GM23338 (cell line): ENCODE results near the gene JAKMIP1. TPM values are rescaled to one million over a fixed set of nuclear protein-coding genes. Genes with fewer than 3 reads are reported as not detected.

ENCODE experiments used
- ATAC-seq: fragments of 200-7000 bp; cut with Tn5 transposase; 3 replicates; pipeline ENCODE4 v1.9.1; 2020
- DNase-seq: peaks from one replicate; pipeline ENCODE4 v3.0.0-alpha.2; 2015; ENCODE audit warnings: low spot score
- H2AFZ ChIP-seq: fragments of 200-600 bp; sonication (generic); 2 replicates; pipeline ENCODE4 v1.8.0; 2016; ENCODE audit warnings: antibody characterized with exemption, mild to moderate bottlenecking, moderate library complexity
- H3F3A ChIP-seq: fragments of 200-600 bp; sonication (generic); replicated peaks from 2 replicates; pipeline ENCODE4 v1.8.0; 2017; ENCODE audit warnings: antibody characterized with exemption, mixed run types, low read depth
- H3K27ac ChIP-seq: fragments of 200-600 bp; sonication (generic); 2 replicates; pipeline ENCODE4 v1.6.1; 2016; ENCODE audit warnings: low read depth
- H3K27me3 ChIP-seq: fragments of 200-600 bp; sonication (generic); 2 replicates; pipeline ENCODE4 v1.8.0; 2016; ENCODE audit warnings: mild to moderate bottlenecking, mixed run types, moderate library complexity; ENCODE audit not compliant: insufficient read depth
- H3K36me3 ChIP-seq: fragments of 200-600 bp; sonication (generic); 2 replicates; pipeline ENCODE4 v1.8.0; 2016; ENCODE audit warnings: mild to moderate bottlenecking; ENCODE audit not compliant: insufficient read depth
- H3K4me1 ChIP-seq: fragments of 200-600 bp; sonication (generic); 2 replicates; pipeline ENCODE4 v1.8.0; 2016; ENCODE audit warnings: mild to moderate bottlenecking, moderate library complexity; ENCODE audit not compliant: insufficient read depth
- H3K4me2 ChIP-seq: fragments of 200-600 bp; sonication (generic); 2 replicates; pipeline ENCODE4 v1.7.1; 2017; ENCODE audit warnings: mixed run types
- H3K4me3 ChIP-seq: fragments of 200-600 bp; sonication (generic); 2 replicates; pipeline ENCODE4 v1.6.1; 2016; ENCODE audit warnings: mixed run types
- H3K79me2 ChIP-seq: fragments of 200-600 bp; sonication (generic); replicated peaks from 2 replicates; pipeline ENCODE4 v1.8.0; 2017; ENCODE audit warnings: mild to moderate bottlenecking; ENCODE audit not compliant: insufficient read depth
- H3K9me2 ChIP-seq: fragments of 200-600 bp; sonication (generic); 2 replicates; pipeline ENCODE4 v1.8.0; 2017; ENCODE audit not compliant: insufficient read depth
- H4K20me1 ChIP-seq: fragments of 200-600 bp; sonication (generic); replicated peaks from 2 replicates; pipeline ENCODE4 v1.8.0; 2017; ENCODE audit warnings: mild to moderate bottlenecking; ENCODE audit not compliant: insufficient read depth
- H3K27ac Mint-ChIP-seq: 2 replicates; pipeline ENCODE4 v1.8.0; 2020; ENCODE audit warnings: inconsistent platforms, mild to moderate bottlenecking, moderate library complexity, mixed read lengths
- H3K27me3 Mint-ChIP-seq: 3 replicates; pipeline ENCODE4 v1.8.0; 2022; ENCODE audit warnings: low read depth, mild to moderate bottlenecking, moderate library complexity, mixed read lengths, inconsistent platforms; ENCODE audit not compliant: insufficient read depth, poor library complexity
- H3K36me3 Mint-ChIP-seq: 3 replicates; pipeline ENCODE4 v1.8.0; 2021; ENCODE audit warnings: low read depth, mild to moderate bottlenecking, inconsistent platforms, moderate library complexity, mixed read lengths
- H3K4me1 Mint-ChIP-seq: 3 replicates; pipeline ENCODE4 v1.8.0; 2020; ENCODE audit warnings: mild to moderate bottlenecking, inconsistent platforms, mixed read lengths
- H3K4me3 Mint-ChIP-seq: 3 replicates; pipeline ENCODE4 v1.8.0; 2021; ENCODE audit warnings: moderate library complexity, mild to moderate bottlenecking, inconsistent platforms, mixed read lengths
- H3K9me3 Mint-ChIP-seq: 3 replicates; pipeline ENCODE4 v1.8.0; 2020; ENCODE audit warnings: moderate library complexity, mild to moderate bottlenecking, inconsistent platforms, mixed read lengths
- CREB1 ChIP-seq: fragments of 250-450 bp; sonication (Bioruptor Pico); IDR thresholded peaks from 2 replicates; pipeline ENCODE4 v1.5.0; 2020; ENCODE audit warnings: low read depth, mild to moderate bottlenecking, moderate library complexity
- JUNB ChIP-seq: IDR thresholded peaks from one replicate; pipeline ENCODE4 v1.6.1; 2016; ENCODE audit warnings: antibody characterized with exemption; ENCODE audit not compliant: unreplicated experiment
- NANOG ChIP-seq: IDR thresholded peaks from 2 replicates; pipeline ENCODE4 v1.6.1; 2016; ENCODE audit warnings: antibody characterized with exemption, borderline replicate concordance
- POLR2AphosphoS5 ChIP-seq: IDR thresholded peaks from 2 replicates; pipeline ENCODE4 v1.6.1; 2016; ENCODE audit warnings: antibody characterized with exemption, low read depth
- REST ChIP-seq: IDR thresholded peaks from one replicate; pipeline ENCODE4 v1.6.1; 2018; ENCODE audit warnings: antibody characterized with exemption; ENCODE audit not compliant: unreplicated experiment
- STAT1 ChIP-seq: IDR thresholded peaks from one replicate; pipeline ENCODE4 v1.6.1; 2016; ENCODE audit warnings: antibody characterized with exemption; ENCODE audit not compliant: unreplicated experiment
- ZNF114 ChIP-seq: fragments of 250-450 bp; sonication (Bioruptor Pico); IDR thresholded peaks from 2 replicates; pipeline ENCODE4 v1.5.0; 2020; ENCODE audit warnings: mild to moderate bottlenecking, moderate library complexity
- ZNF462 ChIP-seq: fragments of 250-450 bp; sonication (Bioruptor Pico); IDR thresholded peaks from 2 replicates; pipeline ENCODE4 v1.5.0; 2020; ENCODE audit warnings: mild to moderate bottlenecking, moderate library complexity
- polyA plus RNA-seq: library from polyadenylated mRNA; unstranded; fragments of >200 nt; fragmentation: Nextera tagmentation; extraction: Ambion mirVana; gene quantifications from 2 replicates; pipeline ENCODE4 v1.2.1, GENCODE V29; 2016
- total RNA-seq: library from RNA; depleted of rRNA; stranded (reverse); fragments of >200 nt; shearing (Covaris generic); gene quantifications from 2 replicates; pipeline ENCODE4 v1.2.3, GENCODE V29; 2014

JAKMIP1 gene
- total and polyA plus RNA-seq, 2 experiments from 2014 or later: 4.6 to 5.1 TPM

GRCh38 chr4:6224735-6225134, 24.4 kb upstream of the JAKMIP1 start:
- H3K9me3 Mint-ChIP-seq: peaks cover 4% of the 10 kb centered on the region; the same call in 1 of the 3 replicates
- Histone ChIP-seq H2AFZ (no peak overlapping the region), H3K4me2 (no peak overlapping the region), H4K20me1 (no peaks in the 10 kb centered on the region), H3K4me1 (no peaks in the 10 kb centered on the region), H3K79me2 (no peaks in the 10 kb centered on the region), H3K36me3 (no peaks in the 10 kb centered on the region), H3K27ac (no peak overlapping the region), H3K9me2 (no peaks in the 10 kb centered on the region), H3F3A (0 out of 2 replicates have a peak, but pooled peaks cover 3% of the 10 kb centered on the region), H3K4me3 (no peak overlapping the region), H3K27me3 (peaks cover 14% of the 10 kb centered on the region)
- no peaks in the 10 kb centered on the region for H3K36me3 Mint-ChIP-seq
- no peak overlapping the region for H3K27ac Mint-ChIP-seq
- no peak overlapping the region for H3K4me3 Mint-ChIP-seq
- ATAC-seq (no peak), DNase-seq (no peak)
- peaks cover 16% of the 10 kb centered on the region for H3K4me1 Mint-ChIP-seq
- H3K27me3 Mint-ChIP-seq: peaks cover 16% of the 10 kb centered on the region
- TF ChIP-seq ZNF462 (CRISPR knock-in tag): no peak

GRCh38 chr4:6222761-6223292, 22.5 kb upstream of the JAKMIP1 start:
- H3K27me3 ChIP-seq: peaks cover 14% of the 10 kb centered on the region
- 0 out of 2 replicates have a peak, but pooled peaks cover 3% of the 10 kb centered on the region for H3F3A ChIP-seq
- peak overlapping the region; percentile 80 for H2AFZ ChIP-seq
- TF ChIP-seq REST (no peak), ZNF114 (CRISPR knock-in tag) (no peak), STAT1 (no peak), NANOG (no peak), CREB1 (CRISPR knock-in tag) (no peak), JUNB (no peak), POLR2AphosphoS5 (no peak)
- Mint-ChIP-seq H3K36me3 (no peaks in the 10 kb centered on the region), H3K4me1 (peaks cover 9% of the 10 kb centered on the region), H3K4me3 (peak overlapping the region; percentile 52), H3K27ac (no peak overlapping the region), H3K27me3 (peaks cover 6% of the 10 kb centered on the region), H3K9me3 (peaks cover 4% of the 10 kb centered on the region; the same call in 1 of the 3 replicates)
- no peaks in the 10 kb centered on the region for H4K20me1 ChIP-seq
- no peaks in the 10 kb centered on the region for H3K79me2 ChIP-seq
- H3K4me2 ChIP-seq: peak overlapping the region; percentile 65; the same call in 1 of the 2 replicates
- H3K36me3 ChIP-seq: no peaks in the 10 kb centered on the region
- peak; percentile 69 for ATAC-seq
- peak; percentile 83 for DNase-seq
- no peaks in the 10 kb centered on the region for H3K4me1 ChIP-seq
- peak overlapping the region; percentile 95; the same call in 1 of the 2 replicates for H3K4me3 ChIP-seq
- H3K27ac ChIP-seq: no peak overlapping the region
- no peaks in the 10 kb centered on the region for H3K9me2 ChIP-seq
